CD4-positive, alpha-beta T cell treated with Interleukin-17A for 4 hours (primary cell): ENCODE data around the gene NR6A1.

Source experiments
- DNase-seq: peaks from one replicate; pipeline ENCODE4 v3.0.0-alpha.2; 2020; ENCODE audit warnings: mixed read lengths

The NR6A1 gene

DNA sequence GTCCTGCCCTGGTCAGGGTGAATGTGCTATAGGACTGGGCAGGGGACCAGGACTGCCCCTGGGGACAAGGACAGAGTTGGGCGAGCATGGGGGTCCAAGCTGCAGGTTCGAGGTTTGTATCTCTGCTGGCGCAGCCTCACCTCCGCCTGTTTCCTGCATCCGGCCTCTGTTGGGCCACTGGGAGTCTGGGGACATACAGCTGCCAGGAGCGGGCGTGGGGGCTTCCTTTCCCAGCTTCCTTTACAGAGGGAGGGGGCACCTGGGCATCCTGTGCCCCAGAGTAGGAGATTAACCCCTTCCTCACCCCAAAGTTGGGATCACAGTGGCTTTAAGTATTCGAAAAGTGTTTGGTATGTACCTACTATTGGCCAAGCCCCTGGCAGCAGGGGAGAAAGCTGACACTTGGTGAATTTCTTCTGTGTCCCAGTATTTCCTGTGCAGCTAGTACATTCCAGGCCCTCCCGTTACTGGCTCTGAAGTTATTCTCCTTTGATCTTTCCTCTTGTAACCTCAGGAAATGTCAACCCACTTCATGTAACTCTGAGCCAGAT, 24.8 kb upstream of the NR6A1 start:
- no peak for DNase-seq

DNA sequence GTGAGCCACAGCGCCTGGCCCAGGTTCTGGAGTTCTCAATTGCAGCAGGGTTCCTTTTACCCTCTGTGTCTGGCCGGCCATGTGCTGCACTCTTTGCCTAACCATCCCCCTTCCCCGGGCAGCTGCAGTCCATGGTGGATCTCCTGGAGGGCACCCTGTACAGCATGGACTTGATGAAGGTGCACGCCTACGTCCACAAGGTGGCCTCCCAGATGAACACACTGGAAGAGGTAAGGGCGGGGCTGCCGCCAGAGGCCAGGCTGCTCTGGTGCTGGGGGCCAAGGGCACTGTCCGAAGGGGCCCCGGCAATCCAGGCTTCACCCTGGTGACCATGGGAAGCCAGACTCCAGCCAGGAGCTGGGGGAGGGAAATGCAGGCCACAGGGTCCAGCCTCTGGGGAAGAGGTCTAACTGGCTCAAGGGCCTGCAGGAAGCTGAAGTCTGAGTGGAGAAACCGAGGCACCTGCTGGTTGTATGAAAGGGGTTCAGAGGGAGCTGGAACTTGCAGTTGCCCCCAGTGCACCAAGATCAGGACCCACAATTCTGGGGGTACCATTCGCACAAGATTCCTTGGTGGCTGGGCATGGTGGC, 23.9 kb upstream of the NR6A1 start:
- DNase-seq: no peak

DNA sequence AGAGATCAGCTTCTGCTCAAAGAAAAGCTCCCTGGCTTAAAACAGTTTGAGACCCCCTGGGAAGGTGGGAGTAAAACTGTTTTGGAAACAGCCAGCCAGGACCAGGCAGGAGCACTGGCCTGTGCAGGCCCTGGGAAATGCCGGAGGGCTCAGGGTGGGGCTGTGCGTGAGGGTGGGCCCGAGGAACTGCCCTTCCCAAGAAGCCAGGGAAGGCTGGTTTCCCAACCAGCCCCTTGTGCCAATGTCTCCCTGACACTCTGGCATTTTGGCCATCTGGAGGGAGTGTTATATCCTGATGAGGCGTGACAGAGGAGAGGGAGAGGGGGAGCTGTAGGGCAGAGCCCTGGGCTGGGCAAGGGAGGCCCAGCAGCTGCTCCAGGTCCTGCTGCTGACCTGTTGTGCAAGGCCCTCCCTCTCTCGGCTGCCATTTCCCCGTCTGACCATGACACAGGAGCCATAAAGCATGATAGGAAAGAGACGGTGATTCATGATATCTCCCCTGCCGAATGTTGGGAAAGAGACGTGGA, 22.0 kb upstream of the NR6A1 start:
- no peak for DNase-seq

DNA sequence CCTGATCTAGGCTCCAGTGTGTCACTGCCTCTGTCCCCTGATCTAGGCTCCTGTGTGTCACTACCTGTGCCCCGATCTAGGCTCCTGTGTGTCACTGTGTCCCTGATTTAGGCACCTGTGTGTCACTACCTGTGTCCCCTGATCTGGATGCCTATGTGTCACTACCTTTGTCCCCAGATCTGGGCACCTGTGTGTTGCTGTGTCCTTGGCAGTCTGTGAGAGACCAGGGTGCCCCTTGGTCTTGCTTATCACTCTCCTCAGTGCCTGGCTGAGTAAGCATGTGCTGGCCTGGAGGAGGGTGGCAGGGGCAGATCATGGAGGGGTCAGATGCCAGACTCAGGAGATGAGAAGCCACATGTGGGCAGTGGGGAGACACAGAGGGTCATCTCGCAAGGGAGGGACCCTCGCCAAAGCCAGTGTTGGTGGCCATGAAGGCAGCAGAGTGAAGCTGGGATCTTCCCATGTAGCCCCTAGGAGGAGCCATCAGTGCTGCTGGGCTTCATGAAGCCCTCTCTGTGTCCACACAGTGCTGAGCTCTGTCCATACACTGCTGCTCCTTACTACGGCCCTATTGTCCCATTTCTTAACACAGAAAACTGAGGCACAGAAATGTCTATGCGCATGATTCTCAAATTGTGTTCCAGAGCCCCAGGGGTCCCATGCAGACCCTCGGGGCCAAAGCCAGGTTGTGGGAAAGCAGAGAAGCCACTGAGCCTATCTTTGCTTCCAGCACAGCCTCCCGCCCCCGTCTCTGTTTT, 21.3 kb upstream of the NR6A1 start:
- DNase-seq: no peak

DNA sequence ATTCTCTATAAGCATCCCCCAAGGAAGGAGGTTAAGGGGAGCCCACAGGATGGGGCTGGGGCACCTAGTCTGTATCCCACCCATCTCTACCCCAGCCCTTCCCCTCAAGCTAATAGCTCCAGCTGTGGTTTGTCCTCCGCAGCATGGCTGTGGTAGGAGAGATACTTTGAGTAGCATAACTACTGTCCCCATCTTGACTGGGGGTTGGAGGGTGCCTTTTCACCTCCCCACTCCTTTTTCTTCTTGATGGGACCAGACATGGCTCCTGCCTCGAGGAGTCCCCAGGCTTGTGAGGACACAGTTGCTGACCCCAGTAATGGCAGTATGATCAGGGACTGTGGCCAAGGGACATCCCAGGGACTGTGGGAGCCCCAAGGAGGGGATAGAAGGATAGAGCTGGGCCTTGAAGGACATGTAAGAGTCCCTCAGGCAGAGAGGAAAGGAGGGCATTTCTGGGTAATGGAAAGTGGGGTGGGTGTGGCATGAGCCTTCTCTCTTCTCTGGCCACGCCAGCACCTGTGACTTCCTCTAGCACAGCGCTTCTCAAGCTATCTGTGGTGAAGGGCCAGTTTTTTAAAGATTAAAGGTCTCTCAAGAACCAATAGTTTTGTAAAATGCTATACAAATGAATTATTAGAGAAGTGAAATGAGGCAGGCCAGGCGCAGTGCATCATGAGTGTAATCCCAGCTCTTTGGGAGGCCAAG, 19.8 kb upstream of the NR6A1 start:
- no peak for DNase-seq

DNA sequence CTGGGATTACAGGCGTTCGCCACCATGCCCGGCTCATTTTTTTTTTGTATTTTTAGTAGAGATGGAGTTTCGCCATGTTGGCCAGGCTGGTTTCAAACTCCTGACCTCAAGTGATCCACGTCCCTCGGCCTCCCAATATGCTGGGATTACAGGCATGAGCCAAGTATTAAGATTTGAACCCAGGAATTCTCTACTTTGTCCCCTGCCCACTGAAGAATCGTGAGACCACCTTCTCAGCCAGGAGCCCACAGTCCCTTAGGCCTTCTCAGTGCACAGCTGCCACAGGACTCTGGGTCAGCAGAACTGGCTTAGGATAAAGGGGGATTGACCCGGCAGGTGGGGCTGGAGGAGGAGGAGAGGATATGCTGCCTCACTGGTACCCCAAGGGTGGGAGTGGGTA, 19.2 kb upstream of the NR6A1 start:
- no peak for DNase-seq

DNA sequence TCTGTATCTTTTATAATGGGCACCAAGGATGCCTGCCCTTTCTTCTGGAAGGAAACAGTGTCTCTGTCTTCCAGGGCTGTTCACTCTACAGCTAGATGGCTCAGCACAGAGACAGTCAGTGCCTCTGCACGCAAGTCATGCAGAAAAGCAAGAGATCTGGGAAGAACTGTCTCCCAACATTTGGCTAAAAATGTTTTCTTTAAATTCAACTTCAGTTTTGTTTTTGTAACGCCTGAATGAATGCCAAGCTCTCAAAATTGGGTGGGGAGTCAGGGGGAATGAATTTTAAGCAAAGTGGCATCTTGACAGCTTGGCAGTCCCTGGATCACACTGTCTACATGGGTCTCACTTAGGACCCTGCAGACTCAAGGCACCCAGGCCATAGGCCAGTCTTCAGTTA, 18.4 kb upstream of the NR6A1 start:
- no peak for DNase-seq

DNA sequence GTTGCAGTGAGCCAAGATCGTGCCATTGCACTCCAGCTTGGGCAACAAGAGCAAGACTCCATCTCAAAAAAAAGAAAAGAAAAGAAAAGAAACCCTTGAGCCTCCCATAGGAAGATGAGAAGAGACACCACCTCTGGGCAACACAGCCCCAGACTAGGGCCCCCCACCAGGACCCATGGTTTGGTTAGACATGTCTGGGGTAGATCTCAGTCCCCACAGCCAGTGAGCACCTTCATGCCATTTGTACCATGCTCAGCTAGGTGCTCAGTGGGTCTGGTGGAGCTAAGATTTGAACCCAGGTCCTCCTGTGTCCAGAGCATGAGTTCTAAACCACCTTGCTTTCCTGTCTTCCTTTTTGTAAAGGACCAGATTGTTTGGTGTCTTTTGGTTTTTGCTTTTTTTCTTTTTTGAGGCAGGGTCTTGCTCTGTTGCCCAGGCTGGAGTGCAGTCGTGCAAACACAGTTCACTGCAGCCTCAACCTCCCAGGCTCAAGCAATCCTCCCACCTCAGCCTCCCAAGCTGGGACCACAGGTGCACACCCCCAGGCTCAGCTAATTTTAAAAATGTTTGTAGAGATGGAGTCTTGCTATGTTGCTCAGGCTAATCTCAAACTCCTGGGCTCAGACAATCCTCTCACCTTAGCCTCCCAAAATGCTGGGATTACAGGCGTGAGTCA, 17.6 kb upstream of the NR6A1 start:
- DNase-seq: no peak

DNA sequence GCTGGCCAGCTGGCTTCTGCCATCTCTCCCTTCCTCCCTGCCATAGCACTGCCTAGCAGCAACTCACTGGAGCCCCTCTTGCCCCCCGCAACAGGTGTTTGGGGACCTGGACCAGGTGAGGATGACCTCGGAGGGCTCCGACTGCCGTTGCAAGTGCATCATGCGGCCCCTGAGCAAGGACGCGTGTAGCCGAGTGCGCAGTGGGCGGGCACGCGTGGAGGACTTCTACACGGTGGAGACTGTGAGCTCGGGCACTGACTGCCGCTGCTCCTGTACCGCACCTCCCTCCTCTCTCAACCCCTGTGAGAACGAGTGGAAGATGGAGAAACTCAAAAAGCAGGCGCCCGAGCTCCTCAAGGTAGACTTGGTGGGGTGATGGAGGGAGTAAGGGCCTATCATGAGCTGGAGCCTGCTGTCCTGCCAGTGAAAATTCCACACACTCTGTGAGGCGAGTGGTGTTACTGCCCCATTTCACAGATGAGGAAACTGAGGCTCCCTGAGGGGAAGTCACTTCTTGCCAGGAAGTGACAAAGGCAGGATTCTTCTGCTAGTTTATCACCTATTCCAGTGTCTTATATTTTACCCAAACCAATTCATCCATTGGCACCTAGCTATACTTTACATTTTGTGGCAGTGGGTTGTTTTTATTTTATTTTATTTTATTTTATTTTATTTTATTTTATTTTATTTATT, 15.9 kb upstream of the NR6A1 start:
- no peak for DNase-seq

DNA sequence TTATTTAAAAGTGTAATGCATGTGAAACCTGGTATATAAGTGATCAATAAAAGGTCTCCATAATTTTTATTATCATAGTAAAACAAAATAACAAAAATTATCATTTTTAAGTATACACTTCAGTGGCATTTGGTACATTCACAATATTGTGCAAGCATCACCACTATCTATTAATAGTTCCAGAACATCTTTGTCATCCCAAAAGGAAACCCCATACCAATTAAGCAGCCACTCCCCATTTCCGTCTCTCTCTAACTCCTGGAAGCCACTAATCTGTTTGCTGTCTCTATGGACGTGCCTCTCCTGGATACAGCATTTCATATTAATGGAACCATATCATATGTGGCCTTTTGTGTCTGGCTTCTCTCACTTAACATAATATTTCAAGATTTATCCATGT, 13.4 kb upstream of the NR6A1 start:
- no peak for DNase-seq

DNA sequence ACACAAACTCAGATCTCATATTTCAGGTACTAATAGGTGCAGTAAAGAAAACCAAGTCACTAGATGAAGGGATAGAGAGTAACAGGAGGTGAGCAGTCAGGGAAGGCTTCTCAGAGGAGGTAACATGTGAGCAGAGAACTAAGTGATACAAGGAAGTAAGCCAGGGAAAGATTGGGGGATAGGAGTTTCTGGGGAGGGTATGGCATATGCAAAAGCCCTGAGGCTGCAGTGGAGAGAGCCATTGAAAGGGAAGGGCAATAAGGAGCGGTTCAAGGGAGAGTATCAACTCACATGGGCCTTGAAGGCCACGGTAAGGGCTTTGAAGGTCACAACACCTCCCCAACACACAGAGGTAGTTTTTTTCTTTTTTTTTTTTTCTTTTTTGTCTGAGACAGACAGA, 12.7 kb upstream of the NR6A1 start:
- DNase-seq: no peak

DNA sequence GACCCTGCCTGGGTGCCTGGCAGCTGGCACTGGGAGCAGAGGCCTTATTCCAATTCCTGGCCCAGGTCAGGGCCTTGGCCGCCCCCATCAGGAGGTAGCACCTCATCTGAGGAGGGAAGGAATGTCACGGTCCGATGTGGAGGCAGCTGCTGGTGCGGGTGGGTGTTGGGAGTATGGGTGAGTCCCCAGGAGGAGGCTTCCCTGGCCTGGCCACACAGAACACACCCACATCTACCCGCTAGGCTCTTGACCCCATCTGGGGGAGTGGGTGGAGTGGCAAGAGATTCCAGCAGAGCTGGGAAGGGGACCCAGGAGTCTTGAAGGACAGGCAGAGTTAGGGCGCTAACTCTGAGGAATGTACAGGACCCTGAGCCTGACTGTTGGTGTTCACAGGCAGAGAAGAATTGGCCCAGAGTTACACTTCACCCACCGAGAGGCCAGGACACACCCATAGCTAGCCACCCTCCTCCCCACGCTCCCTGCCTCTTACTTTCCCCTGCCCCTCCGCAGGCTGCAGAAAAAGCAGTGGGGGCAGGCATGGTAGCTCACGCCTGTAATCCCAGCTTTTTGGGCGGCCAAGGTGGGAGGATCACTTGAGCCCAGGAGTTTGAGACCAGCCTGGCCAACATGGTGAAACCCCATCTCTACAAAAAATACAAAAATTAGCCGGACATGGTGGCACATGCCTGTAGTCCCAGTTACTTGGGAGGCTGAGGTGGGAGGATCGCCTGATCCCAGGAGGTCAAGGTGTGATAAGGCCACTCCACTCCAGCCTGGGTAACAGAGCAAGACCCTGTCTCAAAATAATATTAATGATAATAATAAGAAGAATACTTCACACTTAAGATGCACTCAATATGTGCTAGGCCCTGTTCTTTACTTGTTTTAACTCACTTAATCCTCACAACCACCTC, 11.8 kb upstream of the NR6A1 start:
- no peak for DNase-seq

DNA sequence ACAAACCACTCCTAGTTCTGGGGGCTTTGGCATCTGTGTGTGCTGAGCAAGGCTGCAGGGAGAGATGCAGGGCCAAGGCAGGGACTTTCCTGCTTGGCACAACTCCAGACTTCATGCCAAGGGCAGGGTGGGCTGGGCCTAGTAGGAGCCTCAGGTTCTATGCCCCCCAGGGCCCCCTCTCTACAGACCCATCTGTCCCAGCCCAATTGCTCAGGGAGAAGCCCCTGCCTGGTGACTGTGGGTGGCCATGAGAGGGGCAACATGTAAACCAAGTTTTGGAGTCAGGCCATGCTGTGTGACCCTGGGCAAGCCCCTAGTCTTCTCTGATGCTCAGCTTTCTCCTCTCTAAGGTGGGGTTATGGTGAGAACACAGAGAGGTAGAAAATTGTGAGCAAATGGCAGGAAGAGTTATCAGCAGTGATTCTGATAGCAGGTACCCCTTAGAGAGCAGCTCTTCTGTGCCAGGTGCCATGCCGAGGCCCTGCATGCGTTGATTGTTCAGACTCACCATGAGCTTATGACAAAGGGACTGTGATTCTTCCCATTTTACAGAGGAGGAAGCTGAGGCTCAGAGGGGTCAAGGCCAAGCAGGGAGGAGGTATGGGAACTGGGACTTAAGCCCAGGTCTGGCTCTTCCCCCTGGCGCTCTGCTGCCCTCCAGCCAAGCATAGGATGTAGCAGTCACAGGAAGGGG, 11.0 kb upstream of the NR6A1 start:
- no peak for DNase-seq

DNA sequence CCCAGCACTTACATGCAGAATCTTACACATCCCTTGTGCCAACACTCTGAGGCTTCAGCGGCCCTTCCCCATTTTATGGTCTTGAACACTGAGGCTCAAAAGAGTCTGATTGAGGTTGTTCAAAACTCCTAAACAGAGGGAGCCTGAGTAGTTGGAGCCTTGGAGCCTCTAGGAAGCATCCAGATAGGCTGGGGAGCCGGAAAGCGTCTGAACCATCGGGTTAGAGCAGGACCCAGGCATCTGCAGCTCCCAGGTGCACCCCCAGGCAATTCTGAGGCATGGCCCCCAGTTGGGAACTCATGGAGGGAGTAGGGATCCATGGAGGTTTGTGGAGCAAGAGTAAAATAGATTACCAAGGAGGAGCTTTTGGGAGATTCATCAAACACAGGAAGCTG, 9.6 kb upstream of the NR6A1 start:
- no peak for DNase-seq

DNA sequence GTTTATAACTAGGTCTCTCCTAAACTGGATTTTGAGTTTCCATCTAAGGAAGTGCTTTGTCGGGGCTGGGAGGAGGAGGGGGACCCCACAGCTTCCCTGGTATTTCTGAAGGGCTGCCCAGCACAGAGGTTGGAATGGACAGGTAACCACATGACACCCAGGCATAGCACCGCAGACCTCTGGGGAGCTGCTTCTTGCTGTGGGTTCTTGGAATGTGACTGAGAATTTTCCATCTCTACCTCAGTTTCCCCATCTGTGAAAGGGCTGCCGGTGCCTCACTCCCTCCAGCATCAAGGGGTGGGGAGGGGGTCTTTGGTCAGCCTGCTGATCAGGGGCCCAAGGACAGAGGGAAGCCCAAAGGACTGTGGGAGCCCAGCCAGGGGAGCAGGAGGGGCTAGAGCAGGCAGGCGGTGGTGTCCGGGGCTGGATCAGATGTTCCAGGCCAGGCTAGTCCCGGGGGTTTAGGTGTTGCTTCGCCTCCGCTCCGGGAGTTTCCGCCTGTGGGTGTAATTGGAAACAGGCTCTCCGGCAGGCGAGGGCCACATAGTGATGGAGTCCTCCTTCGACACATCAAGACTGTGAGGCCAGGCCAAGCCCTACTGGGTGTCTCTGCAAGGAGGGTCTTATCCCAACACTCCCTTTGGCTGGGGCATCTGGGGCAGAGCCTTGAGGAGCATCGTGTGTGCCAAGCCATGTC, 9.1 kb upstream of the NR6A1 start:
- DNase-seq: no peak

DNA sequence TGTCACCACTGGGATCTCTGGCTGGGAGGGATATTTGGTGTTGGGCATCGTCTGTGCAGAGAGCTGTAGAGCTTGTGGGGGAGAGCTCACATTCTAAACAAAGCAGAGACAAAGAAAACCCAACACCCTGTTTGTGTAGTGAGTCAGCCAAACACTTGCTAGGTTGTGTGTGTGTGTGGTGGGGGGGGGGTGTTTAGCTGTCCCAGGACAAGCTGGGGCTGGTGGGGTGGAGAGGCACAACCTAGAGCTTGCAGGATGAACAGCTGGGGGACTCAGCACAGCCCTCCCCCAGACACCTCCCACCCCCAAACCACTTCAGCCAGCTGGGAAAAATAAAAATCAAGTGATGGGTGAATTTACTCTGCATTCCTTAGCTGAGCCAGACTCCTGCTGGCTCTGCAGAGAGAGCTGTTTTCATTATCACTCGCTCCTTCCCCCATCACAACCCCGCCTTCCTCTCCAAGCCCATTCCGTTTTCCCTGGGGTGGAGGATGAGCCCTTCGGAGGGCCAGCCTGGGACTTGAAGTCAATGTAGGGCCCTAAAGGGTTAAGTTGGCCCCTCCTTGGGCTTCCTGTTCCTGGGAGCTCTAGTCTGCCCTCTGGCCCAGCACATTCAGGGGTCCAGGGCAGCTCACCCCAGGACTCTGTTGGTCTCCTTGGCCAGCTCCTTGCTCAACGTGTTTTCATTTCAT, 8.4 kb upstream of the NR6A1 start:
- DNase-seq: no peak

DNA sequence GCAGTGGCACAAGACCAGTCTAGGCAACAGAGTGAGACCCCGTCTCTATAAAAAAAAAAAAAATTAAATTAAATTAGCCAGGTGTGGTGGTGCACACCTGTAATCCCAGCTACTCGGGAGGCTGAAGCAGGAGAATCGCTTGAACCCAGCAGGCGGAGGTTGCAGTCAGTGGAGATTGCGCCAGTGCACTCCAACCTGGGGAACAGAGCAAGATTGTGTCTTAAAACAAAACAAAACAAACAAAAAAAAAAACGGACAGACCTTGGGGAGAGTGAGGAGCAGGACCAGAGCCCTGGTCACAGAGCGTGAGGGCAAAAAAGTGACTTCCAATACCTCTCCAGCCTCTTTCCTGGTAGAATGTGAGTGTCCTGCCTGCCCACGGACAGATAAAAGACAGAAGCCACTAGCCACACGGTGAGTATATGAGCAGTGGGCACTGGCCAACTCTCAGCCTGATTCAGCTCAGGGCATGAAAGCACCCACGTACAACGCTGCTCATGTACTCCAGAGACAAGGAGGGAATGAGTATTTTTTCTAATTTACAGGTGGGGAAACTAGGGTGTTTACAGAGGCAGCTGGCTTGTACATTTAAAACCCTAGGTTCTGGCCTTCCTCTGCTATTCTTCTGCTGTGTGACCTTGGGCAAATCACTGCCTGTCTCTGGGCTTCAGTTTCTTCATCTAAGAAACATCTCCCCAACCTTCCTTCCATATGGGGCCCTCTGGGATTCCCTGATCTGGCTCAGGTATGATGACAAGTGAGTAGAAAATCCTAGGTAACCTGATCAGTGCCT, 7.7 kb upstream of the NR6A1 start:
- no peak for DNase-seq

DNA sequence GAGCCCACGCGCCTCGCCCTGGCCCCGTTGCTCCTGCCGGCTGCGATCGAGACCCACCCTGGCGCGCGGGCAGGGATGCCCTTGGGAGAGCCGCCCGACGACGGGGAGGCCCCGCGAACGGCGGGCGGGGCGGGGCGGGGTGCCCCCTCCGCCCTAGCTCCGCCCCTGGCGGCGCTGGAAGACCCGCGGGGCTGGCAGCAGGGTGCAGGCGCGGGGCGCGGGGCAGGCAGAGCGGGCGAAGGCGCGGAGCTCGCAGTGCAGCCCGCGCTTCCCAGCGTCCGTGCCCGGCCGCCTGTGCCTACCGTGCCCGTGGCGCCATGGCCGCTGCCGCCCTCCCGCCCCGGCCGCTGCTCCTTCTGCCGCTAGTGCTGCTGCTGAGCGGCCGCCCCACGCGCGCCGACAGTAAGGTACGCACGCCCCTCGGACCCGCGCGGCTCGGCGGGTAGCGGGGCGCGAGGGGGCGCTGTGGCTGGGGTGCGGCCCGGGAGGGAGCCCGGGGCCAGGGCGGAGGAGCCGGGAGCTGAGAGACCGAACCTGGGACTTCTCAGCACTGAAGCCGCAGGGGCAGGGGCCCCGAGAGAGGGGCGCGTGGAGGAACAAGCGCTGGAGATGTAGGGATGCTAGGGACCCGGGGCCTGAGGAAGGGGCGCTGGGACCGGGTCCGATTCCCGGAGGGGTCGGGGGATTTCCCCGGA, 6.0 kb upstream of the NR6A1 start, which contains the start of gene OLFML2A:
Gene OLFML2A, plus strand, starts transcription at position 180 of the 695 bp plus-strand sequence. Its CDS starts 138 bp downstream, at position 318.
- DNase-seq: peak; percentile 11
